HG02623 (cell line): ENCODE results near the gene HMBS.
"Not testable (repeated sequence)": the region's sequence is repeated elsewhere in the genome, so short reads cannot be mapped to it uniquely, and the experiment has no call there.

Experiments used
- ATAC-seq: cut with Tn5 transposase; IDR thresholded peaks from one replicate; pipeline ENCODE4 v1.9.1; 2021; ENCODE audit warnings: moderate library complexity; ENCODE audit not compliant: unreplicated experiment

The HMBS gene

GRCh38 chr11:119100994-119101758 lies 16.5 kb downstream of the HMBS start:
- peak; percentile 11 for ATAC-seq

- ATAC-seq, result peak; percentile 79
Observed at GRCh38 chr11:119101759-119102423, 17.2 kb downstream of the HMBS start, which contains the start of gene DPAGT1. Gene DPAGT1 (minus strand): TSS chr11:119101853. CDS start chr11:119101655, 198 bp downstream.

DNA sequence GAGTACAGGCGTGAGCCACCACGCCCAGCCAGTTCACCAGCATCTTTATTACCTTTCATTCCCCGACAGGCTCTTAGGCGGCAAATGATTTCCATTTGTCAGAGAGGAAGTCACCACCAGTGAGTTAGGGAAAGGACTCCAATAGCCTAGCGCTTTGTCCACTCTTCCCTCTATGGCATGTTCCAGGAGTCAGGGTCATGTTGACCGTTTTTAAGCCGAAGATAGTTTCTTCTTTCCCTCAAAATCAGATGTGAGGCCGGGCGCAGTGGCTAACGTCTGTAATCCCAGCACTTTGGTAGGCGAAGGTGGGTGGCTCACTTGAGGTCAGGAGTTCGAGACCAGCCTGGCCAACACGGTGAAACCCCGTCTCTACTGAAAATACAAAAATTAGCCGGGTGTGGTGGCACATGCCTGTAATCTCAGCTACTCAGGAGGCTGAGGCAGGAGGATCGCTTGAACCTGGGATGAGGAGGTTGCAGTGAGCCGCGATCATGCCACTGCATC lies 18.5 kb downstream of the HMBS start:
- ATAC-seq, result not testable (repeated sequence)

GRCh38 chr11:119103793-119104192 lies 19.1 kb downstream of the HMBS start:
- ATAC-seq, result no peak

- ATAC-seq, result peak; percentile 62
Observed at GRCh38 chr11:119106564-119107537, 22.2 kb downstream of the HMBS start, which contains the start of gene C2CD2L. Gene C2CD2L (plus strand): TSS chr11:119107344. CDS start chr11:119107742, 398 bp downstream.

GRCh38 chr11:119107538-119108145 lies 23.0 kb downstream of the HMBS start:
- ATAC-seq, result peak; percentile 12

- no peak for ATAC-seq
Observed at GRCh38 chr11:119108146-119108856, 23.6 kb downstream of the HMBS start.

GRCh38 chr11:119108857-119109221 lies 24.2 kb downstream of the HMBS start:
- no peak for ATAC-seq

- ATAC-seq, result no peak
Observed at GRCh38 chr11:119109843-119110242, 25.2 kb downstream of the HMBS start.

DNA sequence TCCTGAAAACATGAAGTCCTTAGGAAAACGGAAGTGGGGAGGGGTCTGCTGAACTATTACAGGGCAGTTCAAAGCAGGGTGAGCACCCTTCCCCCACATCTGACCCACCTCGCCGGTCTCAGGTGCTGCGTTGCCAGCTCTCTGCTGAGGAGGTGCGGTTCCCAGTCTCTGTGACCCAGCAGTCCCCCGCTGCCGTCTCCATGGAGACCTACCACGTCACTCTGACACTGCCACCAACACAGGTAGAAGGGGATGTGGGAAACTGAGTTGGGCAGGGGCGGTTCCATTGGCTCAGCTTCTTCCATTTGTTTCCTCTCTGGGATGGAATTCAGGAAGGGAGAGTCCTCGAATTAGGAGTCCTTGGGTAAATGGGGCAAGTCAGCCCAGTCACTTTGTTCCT lies 25.8 kb downstream of the HMBS start:
- ATAC-seq, result no peak

DNA sequence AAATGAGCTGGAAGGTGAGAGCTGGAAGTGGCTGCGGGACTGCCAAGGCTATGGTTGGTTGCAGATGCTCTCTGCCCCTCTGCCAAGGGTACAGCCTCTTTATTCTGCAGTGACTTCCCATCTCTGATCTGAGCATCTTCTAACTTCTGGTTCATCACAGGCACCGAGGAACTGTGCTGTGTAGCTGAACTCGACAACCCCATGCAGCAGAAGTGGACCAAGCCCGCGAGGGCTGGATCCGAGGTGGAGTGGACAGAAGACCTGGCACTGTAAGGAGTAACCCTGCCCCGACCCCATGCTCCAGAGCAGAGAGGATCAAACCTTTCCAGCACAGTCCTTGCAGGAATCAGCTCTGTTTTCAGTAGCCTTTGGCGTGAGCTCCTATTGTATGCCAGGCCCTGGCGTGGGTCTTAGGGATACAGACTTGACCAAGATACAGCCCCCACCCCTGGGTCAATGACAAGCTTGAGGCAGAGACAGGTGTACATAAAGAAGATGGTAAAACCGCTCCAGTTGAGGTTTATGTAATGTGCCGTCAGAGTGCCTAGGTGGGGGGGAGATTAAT lies 26.8 kb downstream of the HMBS start:
- no peak for ATAC-seq

- no peak for ATAC-seq
Observed at GRCh38 chr11:119112314-119113020, 27.8 kb downstream of the HMBS start.

DNA sequence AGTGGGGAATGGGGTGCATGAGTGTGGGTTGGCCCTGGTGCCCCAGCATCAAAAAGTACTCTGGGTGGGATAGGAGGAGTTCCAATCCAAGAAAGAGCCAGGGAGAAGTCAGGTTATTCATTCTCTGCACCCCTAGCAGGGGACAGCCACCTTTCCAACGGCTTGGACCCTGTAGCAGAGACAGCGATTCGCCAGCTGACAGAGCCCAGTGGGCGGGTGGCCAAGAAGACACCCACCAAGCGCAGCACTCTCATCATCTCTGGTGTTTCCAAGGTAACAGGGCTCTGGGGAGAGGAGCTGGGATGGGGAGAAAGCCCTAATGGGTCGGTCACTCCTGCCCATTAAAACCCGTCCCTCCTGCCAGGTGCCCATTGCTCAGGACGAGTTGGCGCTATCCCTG lies 29.0 kb downstream of the HMBS start:
- no peak for ATAC-seq

DNA sequence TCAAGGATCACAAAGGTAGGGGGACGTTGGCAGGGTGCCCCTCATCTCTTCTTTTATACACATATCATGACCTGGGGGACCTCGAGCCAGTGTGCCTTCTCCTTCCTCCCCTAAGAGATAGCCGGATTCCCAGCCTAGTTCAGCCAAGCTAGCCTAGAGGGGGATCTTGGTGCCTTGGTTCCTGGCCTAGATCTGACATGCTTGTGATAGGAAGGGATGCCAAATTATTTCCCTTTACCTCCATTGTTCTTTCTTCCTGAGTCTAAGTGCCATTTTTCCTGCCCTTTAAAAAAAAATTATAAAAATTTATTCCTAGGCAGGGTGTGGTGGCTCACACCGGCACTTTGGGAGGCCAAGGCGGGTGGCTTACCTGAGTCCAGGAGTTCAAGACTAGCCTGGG lies 29.7 kb downstream of the HMBS start:
- no peak for ATAC-seq

DNA sequence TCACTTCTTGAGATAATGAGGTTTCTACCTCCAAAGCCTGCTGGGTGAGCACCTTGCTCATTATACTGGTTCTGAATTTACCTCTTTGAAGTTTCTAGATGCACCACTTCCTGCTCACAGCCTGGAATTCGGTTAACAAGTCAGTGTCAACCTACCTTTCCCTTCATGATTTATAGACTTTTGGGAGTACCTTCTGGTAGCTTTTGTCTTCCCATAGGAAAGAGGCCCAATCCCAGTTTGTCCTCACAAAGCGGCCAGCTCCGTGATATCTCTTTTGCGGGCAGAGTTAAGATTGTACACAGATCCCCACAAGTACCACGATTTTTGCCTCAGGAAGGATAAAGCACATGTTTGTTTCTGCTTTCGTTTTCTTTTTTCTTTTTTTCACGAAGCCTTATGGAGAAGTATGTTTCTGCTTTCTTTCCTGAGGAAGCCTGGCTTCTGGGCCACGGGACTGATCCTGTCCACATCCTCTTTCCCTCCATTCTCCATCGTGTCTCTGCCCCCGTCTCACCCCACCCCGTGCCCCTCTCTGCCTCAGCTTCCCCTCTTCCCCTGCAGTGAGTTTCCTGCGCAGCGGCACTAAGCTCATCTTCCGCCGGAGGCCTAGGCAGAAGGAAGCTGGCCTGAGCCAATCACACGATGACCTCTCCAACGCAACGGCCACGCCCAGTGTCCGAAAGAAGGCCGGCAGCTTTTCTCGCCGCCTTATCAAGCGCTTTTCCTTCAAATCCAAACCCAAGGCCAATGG lies 31.0 kb downstream of the HMBS start:
- no peak for ATAC-seq

DNA sequence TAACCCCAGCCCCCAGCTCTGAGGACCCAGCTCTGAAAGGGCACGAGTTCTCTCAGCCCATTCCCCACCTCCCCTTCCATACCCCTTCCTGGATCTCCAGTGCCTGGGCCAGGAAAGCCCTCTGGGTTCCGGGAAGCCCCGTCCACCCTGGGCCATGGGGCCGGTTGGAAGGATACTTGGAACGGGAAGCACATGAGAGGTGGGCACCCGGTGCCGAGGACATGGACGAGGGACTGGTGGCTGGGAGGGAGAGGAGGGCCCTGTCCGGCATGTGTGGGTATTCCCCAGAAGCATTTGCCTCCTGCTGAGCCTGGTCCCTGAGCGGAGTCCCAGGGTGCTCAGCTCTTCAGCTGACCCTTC lies 31.5 kb downstream of the HMBS start:
- no peak for ATAC-seq

- ATAC-seq, result no peak
Observed at GRCh38 chr11:119116601-119117000, 31.9 kb downstream of the HMBS start.

GRCh38 chr11:119117004-119117706 lies 32.5 kb downstream of the HMBS start:
- no peak for ATAC-seq
